ENCODE measurements around the gene KCNMB1. TPM values are rescaled to one million over a fixed set of nuclear protein-coding genes. Genes with fewer than 3 reads are reported as not detected.

The KCNMB1 gene
- total RNA-seq, 2 experiments from 2014 or later: not detected

DNA sequence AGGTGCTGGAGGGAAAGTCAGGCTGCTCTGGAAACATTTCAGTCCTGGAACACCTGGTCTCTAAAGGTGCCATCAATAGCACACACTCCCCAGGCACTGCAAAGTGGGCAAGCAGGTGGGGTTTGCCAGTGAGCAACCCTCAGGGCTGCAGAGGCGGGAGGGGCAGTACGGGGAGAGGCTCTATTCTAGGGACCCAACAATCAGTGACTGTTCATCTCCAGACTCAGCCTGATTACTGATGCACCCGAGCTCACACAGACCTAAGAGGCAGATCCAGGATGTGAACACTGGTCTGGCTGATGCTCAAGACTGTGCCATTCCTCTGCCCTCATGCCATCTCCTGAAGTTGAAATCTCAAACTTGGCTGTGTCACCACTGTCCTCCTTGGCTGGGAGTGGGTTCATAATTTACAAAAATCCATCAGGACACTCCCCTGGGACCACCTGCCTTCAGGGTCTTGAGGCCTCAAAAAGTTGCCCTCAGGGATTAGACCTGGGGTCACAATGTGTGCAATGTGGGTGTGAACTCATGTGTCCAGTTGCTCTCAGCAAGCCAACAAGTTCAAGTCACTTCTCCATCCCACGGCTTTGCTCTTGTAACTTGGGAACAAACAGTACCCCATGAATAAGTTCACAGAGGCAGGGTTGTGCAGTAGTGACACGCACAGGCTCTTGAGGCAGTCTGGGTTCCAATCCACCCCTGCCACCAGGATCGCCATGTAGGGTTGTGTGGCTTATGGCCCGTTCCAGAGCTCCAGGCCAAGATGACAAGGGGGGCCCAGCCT lies 19.9 kb upstream of the KCNMB1 start:
- no peaks in the 10 kb centered on the region for H3K4me1 ChIP-seq (ENCODE audit: insufficient read depth, low read length, poor library complexity, severe bottlenecking)
- H2AFZ ChIP-seq (ENCODE audit: low read length): no peak overlapping the region
- POLR2A ChIA-PET: interaction anchor here (1.7 kb wide), 1 partner anchor 7 kb away, joined by 4 read pairs; no protein-coding TSS in a partner anchor
- H3K79me2 ChIP-seq (ENCODE audit: insufficient read depth, low read depth, low read length): no peaks in the 10 kb centered on the region
- H3K4me3 ChIP-seq (ENCODE audit: low read depth, low read length, poor library complexity, severe bottlenecking): no peak overlapping the region
- no peak overlapping the region for H3K4me2 ChIP-seq (ENCODE audit: low read length)
- H3K9me2 ChIP-seq (ENCODE audit: insufficient read depth, low read length): no peaks in the 10 kb centered on the region
- no peak for DNase-seq (ENCODE audit: low spot score)
- H4K20me1 ChIP-seq (ENCODE audit: insufficient read depth, low read length): no peaks in the 10 kb centered on the region
- intact Hi-C loops (cut with micrococcal nuclease; ENCODE audit: unreplicated experiment): no loop called here
- TF ChIP-seq, protein P1, sequence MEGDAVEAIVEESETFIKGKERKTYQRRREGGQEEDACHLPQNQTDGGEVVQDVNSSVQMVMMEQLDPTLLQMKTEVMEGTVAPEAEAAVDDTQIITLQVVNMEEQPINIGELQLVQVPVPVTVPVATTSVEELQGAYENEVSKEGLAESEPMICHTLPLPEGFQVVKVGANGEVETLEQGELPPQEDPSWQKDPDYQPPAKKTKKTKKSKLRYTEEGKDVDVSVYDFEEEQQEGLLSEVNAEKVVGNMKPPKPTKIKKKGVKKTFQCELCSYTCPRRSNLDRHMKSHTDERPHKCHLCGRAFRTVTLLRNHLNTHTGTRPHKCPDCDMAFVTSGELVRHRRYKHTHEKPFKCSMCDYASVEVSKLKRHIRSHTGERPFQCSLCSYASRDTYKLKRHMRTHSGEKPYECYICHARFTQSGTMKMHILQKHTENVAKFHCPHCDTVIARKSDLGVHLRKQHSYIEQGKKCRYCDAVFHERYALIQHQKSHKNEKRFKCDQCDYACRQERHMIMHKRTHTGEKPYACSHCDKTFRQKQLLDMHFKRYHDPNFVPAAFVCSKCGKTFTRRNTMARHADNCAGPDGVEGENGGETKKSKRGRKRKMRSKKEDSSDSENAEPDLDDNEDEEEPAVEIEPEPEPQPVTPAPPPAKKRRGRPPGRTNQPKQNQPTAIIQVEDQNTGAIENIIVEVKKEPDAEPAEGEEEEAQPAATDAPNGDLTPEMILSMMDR (conservative IDR thresholded peaks at IDR 0.05; ENCODE audit: low read length): no peak
- no peak for TF ChIP-seq EZH2phosphoT487 (IDR thresholded peaks at IDR 0.05; ENCODE audit: borderline replicate concordance, low read depth, low read length)
- no peaks in the 10 kb centered on the region for H3K9me3 ChIP-seq (ENCODE audit: low read length)
- CTCF ChIA-PET (ENCODE audit: unreplicated experiment): no interaction called here
- H3K36me3 ChIP-seq (ENCODE audit: insufficient read depth, low read length): no peaks in the 10 kb centered on the region
- no TSS peak for BruUV-seq (replicated peaks)
- no peak overlapping the region for H3K27ac ChIP-seq (ENCODE audit: low read depth, low read length, poor library complexity, severe bottlenecking)

DNA sequence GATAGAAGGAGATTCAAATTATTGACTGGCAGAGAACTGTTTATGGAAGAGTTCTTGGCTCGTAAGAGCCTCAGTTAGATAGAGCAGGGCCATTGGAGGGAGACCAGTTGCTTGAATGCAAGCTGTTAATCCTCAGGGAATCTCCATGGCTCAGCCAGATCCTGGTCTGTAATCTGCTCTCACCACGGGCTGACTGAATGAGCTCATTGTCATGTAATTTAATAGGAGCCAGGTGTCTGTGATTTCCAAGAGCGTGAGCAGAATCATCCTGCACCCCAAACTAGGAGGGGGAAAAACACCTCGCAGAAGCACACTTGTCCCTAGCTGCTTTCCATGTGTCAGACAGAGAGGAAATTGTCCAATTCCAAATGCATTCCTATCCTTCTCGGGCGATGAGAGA lies 19.1 kb upstream of the KCNMB1 start:
- no peak overlapping the region for H3K4me3 ChIP-seq (ENCODE audit: low read depth, low read length, poor library complexity, severe bottlenecking)
- no peaks in the 10 kb centered on the region for H3K36me3 ChIP-seq (ENCODE audit: insufficient read depth, low read length)
- no peaks in the 10 kb centered on the region for H3K9me2 ChIP-seq (ENCODE audit: insufficient read depth, low read length)
- BruUV-seq (replicated peaks): no TSS peak
- no peak for DNase-seq (ENCODE audit: low spot score)
- no peak overlapping the region for H2AFZ ChIP-seq (ENCODE audit: low read length)
- POLR2A ChIA-PET: interaction anchor here (0.9 to 1.7 kb wide), 2 partner anchors 8 to 23 kb away, joined by 3 to 4 read pairs; no protein-coding TSS in a partner anchor
- no peaks in the 10 kb centered on the region for H3K9me3 ChIP-seq (ENCODE audit: low read length)
- no peaks in the 10 kb centered on the region for H3K4me1 ChIP-seq (ENCODE audit: insufficient read depth, low read length, poor library complexity, severe bottlenecking)
- no peak for TF ChIP-seq EZH2phosphoT487 (IDR thresholded peaks at IDR 0.05; ENCODE audit: borderline replicate concordance, low read depth, low read length)
- TF ChIP-seq, protein P1 (conservative IDR thresholded peaks at IDR 0.05; ENCODE audit: low read length): no peak
- no peaks in the 10 kb centered on the region for H3K79me2 ChIP-seq (ENCODE audit: insufficient read depth, low read depth, low read length)
- H3K4me2 ChIP-seq (ENCODE audit: low read length): no peak overlapping the region
- H3K27ac ChIP-seq (ENCODE audit: low read depth, low read length, poor library complexity, severe bottlenecking): no peak overlapping the region
- intact Hi-C loops (cut with micrococcal nuclease; ENCODE audit: unreplicated experiment): no loop called here
- no peaks in the 10 kb centered on the region for H4K20me1 ChIP-seq (ENCODE audit: insufficient read depth, low read length)
- CTCF ChIA-PET (ENCODE audit: unreplicated experiment): no interaction called here

DNA sequence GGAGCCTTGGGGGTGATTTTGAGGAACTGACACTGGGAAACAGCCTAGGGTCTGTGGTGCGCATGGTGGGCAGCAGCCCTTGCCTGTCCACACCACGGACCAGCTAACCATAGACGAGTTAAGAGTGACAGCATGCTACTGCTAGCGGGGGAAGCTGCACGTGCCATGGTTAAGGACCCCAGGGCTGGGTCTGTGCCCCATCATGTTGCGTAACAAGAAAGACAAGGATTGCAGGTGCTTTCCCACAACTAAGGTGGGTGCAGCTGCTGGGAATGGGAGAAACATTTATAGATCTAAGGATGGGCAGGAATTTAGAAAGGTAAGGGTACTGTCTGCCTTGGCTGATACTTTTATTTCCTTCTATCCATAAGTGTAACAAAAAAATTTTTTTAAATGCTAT lies 17.9 kb upstream of the KCNMB1 start:
- H3K4me2 ChIP-seq (ENCODE audit: low read length): no peak overlapping the region
- H2AFZ ChIP-seq (ENCODE audit: low read length): no peak overlapping the region
- H3K79me2 ChIP-seq (ENCODE audit: insufficient read depth, low read depth, low read length): no peaks in the 10 kb centered on the region
- H3K36me3 ChIP-seq (ENCODE audit: insufficient read depth, low read length): no peaks in the 10 kb centered on the region
- intact Hi-C loops (cut with micrococcal nuclease; ENCODE audit: unreplicated experiment): no loop called here
- H3K4me1 ChIP-seq (ENCODE audit: insufficient read depth, low read length, poor library complexity, severe bottlenecking): no peaks in the 10 kb centered on the region
- H3K9me2 ChIP-seq (ENCODE audit: insufficient read depth, low read length): no peaks in the 10 kb centered on the region
- TF ChIP-seq, protein P1 (conservative IDR thresholded peaks at IDR 0.05; ENCODE audit: low read length): no peak
- no peak for TF ChIP-seq EZH2phosphoT487 (IDR thresholded peaks at IDR 0.05; ENCODE audit: borderline replicate concordance, low read depth, low read length)
- POLR2A ChIA-PET: interaction anchor here (1.7 kb wide), 1 partner anchor 9 kb away, joined by 4 read pairs; no protein-coding TSS in a partner anchor
- H3K9me3 ChIP-seq (ENCODE audit: low read length): no peaks in the 10 kb centered on the region
- no TSS peak for BruUV-seq (replicated peaks)
- H3K27ac ChIP-seq (ENCODE audit: low read depth, low read length, poor library complexity, severe bottlenecking): no peak overlapping the region
- H4K20me1 ChIP-seq (ENCODE audit: insufficient read depth, low read length): no peaks in the 10 kb centered on the region
- DNase-seq (ENCODE audit: low spot score): no peak
- no peak overlapping the region for H3K4me3 ChIP-seq (ENCODE audit: low read depth, low read length, poor library complexity, severe bottlenecking)
- CTCF ChIA-PET (ENCODE audit: unreplicated experiment): no interaction called here

All from OCI-LY7 (cell line).